ENCODE data around the gene INSIG2. TPM values are rescaled to one million over a fixed set of nuclear protein-coding genes. Genes with fewer than 3 reads are reported as not detected.

The INSIG2 gene
- polyA plus RNA-seq, 1 of the 3 experiments (the other 2 are of a cell fraction) = 8.7 TPM

GRCh38 chr2:118154176-118154575, 65.9 kb downstream of the INSIG2 start:
- Histone ChIP-seq H3K27me3 (ENCODE audit: insufficient read depth) (no peaks in the 10 kb centered on the region), H3K4me3 (ENCODE audit: low read depth in 2 of 2, low read length in 1 of 2) (no peak overlapping the region), H2AFZ (ENCODE audit: low read depth) (no peak overlapping the region), H3K9me3 (no peaks in the 10 kb centered on the region), H3K9ac (no peak overlapping the region), H3K9me2 (no peaks in the 10 kb centered on the region), H4K20me1 (ENCODE audit: insufficient read depth) (no peaks in the 10 kb centered on the region), H3F3A (replicated peaks; ENCODE audit: insufficient read depth) (no peaks in the 10 kb centered on the region), H3K79me2 (ENCODE audit: insufficient read depth) (no peaks in the 10 kb centered on the region), H3K36me3 (replicated peaks in 1 of 2; ENCODE audit: control insufficient read depth in 1 of 2, insufficient read depth in 2 of 2, low read length in 1 of 2) (no peaks in the 10 kb centered on the region), H3K4me1 (ENCODE audit: control insufficient read depth in 1 of 2, insufficient read depth in 2 of 2, low read depth in 1 of 2, low read length in 1 of 2) (no peaks in the 10 kb centered on the region), H3K27ac (ENCODE audit: low read depth in 2 of 2, low read length in 1 of 2) (no peak overlapping the region), H3K4me2 (no peak overlapping the region)
- POLR2A ChIA-PET = no interaction called here
- no peak for DNase-seq
- TF ChIP-seq, protein P1, sequence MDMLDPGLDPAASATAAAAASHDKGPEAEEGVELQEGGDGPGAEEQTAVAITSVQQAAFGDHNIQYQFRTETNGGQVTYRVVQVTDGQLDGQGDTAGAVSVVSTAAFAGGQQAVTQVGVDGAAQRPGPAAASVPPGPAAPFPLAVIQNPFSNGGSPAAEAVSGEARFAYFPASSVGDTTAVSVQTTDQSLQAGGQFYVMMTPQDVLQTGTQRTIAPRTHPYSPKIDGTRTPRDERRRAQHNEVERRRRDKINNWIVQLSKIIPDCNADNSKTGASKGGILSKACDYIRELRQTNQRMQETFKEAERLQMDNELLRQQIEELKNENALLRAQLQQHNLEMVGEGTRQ (IDR thresholded peaks at IDR 0.05; ENCODE audit: borderline replicate concordance, low read depth, low read length) = no peak
- TF ChIP-seq REST (IDR thresholded peaks at IDR 0.05; ENCODE audit: low read depth, low read length) = no peak
- no peak for TF ChIP-seq ZBTB33 (IDR thresholded peaks at IDR 0.05; ENCODE audit: borderline replicate concordance, low read depth)
- TF ChIP-seq EZH2phosphoT487 (IDR thresholded peaks at IDR 0.05; ENCODE audit: borderline replicate concordance, low read depth) = no peak
- TF ChIP-seq TEAD4 (IDR thresholded peaks at IDR 0.05; ENCODE audit: borderline replicate concordance, insufficient read depth) = no peak
- 27% methylated on average over 2 of the region's 2 CpGs for WGBS (ENCODE audit: low lambda C conversion rate)
- CTCF ChIA-PET = interaction anchor here (1.3 kb wide), 1 partner anchor 47 kb away, joined by 3 read pairs; no protein-coding TSS in a partner anchor

Other genes starting within 250 kb of the INSIG2 start
- gene CCDC93, start 74.4 kb upstream of the INSIG2 start, polyA plus RNA-seq (2012; rRNA removed) = 11.7 and 15.0 TPM in 2 replicates